NT2/D1 (cell line): ENCODE data around the gene DLG2.

Experiments used
- SUZ12 ChIP-seq: IDR thresholded peaks from 2 replicates; pipeline ENCODE4 v1.6.1; 2011; ENCODE audit not compliant: insufficient read length, insufficient read depth; ENCODE audit errors: extremely low read depth
- YY1 ChIP-seq: IDR thresholded peaks from 2 replicates; pipeline ENCODE4 v1.6.1; 2011; ENCODE audit not compliant: insufficient read length, insufficient read depth

GRCh38 chr11:84950569-84951270, 676.4 kb downstream of the DLG2 start:
- TF ChIP-seq SUZ12 (no peak), YY1 (no peak)
